ENCODE data around the gene TP53I11.

- TF ChIP-seq POLR2A (IDR thresholded peaks at IDR 0.05; ENCODE audit: low read length) (no peak), GATA1 (IDR thresholded peaks at IDR 0.05; ENCODE audit: low read depth, low read length) (no peak)
These were observed 23.5 kb downstream of the TP53I11 start for GRCh38 chr11:44927174-44927661.
